ENCODE data around the gene NR2C2.

NR2C2 gene

GRCh38 chr3:14920536-14920935 is 26.8 kb upstream of the NR2C2 start:
- FAIRE-seq (no peak), DNase-seq (ENCODE audit: extremely low spot score, insufficient read length, low read depth) (no peak)

GRCh38 chr3:14921034-14921616 is 26.3 kb upstream of the NR2C2 start:
- peak; percentile 72 for DNase-seq (ENCODE audit: extremely low spot score, insufficient read length, low read depth)
- peak; percentile 84 for FAIRE-seq

GRCh38 chr3:14921811-14922705 is 25.3 kb upstream of the NR2C2 start:
- no peak for DNase-seq (ENCODE audit: extremely low spot score, insufficient read length, low read depth)

GRCh38 chr3:14922863-14923262 is 24.5 kb upstream of the NR2C2 start:
- DNase-seq (ENCODE audit: extremely low spot score, insufficient read length, low read depth) = no peak
- FAIRE-seq = no peak

More at GRCh38 chr3:14921811-14922705, 25.3 kb upstream of the NR2C2 start:
- no peak for FAIRE-seq

- FAIRE-seq (no peak), DNase-seq (ENCODE audit: extremely low spot score, insufficient read length, low read depth) (no peak)
Observed at GRCh38 chr3:14923476-14923875, 23.9 kb upstream of the NR2C2 start.

GRCh38 chr3:14925729-14926591 is 21.4 kb upstream of the NR2C2 start:
- FAIRE-seq = peak; percentile 81
- DNase-seq (ENCODE audit: extremely low spot score, insufficient read length, low read depth) = no peak

- DNase-seq (ENCODE audit: extremely low spot score, insufficient read length, low read depth) = no peak
Observed at GRCh38 chr3:14926592-14926991, 20.8 kb upstream of the NR2C2 start.

GRCh38 chr3:14927308-14927707 is 20.1 kb upstream of the NR2C2 start:
- FAIRE-seq = no peak
- DNase-seq (ENCODE audit: extremely low spot score, insufficient read length, low read depth) = no peak

More at GRCh38 chr3:14926592-14926991, 20.8 kb upstream of the NR2C2 start:
- FAIRE-seq = no peak

GRCh38 chr3:14929310-14930074 is 17.9 kb upstream of the NR2C2 start:
- DNase-seq (ENCODE audit: extremely low spot score, insufficient read length, low read depth) = no peak
- FAIRE-seq = no peak

- DNase-seq (ENCODE audit: extremely low spot score, insufficient read length, low read depth) (no peak), FAIRE-seq (no peak)
Observed at GRCh38 chr3:14933820-14934425, 13.5 kb upstream of the NR2C2 start.

- DNase-seq (ENCODE audit: extremely low spot score, insufficient read length, low read depth) = no peak
- FAIRE-seq = no peak
Observed at GRCh38 chr3:14935592-14936345, 11.6 kb upstream of the NR2C2 start.

GRCh38 chr3:14938954-14939353 is 8.4 kb upstream of the NR2C2 start:
- FAIRE-seq (no peak), DNase-seq (ENCODE audit: extremely low spot score, insufficient read length, low read depth) (no peak)

- FAIRE-seq = no peak
- no peak for DNase-seq (ENCODE audit: extremely low spot score, insufficient read length, low read depth)
Observed at GRCh38 chr3:14941871-14942270, 5.5 kb upstream of the NR2C2 start.

- DNase-seq (ENCODE audit: extremely low spot score, insufficient read length, low read depth) (no peak), FAIRE-seq (peak; percentile 74)
Observed at GRCh38 chr3:14943042-14943441, 4.3 kb upstream of the NR2C2 start.

- FAIRE-seq = no peak
- DNase-seq (ENCODE audit: extremely low spot score, insufficient read length, low read depth) = no peak
Observed at GRCh38 chr3:14946236-14946635, 1.1 kb upstream of the NR2C2 start.

- no peak for FAIRE-seq
- no peak for DNase-seq (ENCODE audit: extremely low spot score, insufficient read length, low read depth)
Observed at GRCh38 chr3:14946739-14947099, 664 bp upstream of the NR2C2 start.

GRCh38 chr3:14947886-14948608 is 664 bp downstream of the NR2C2 start:
- DNase-seq (ENCODE audit: extremely low spot score, insufficient read length, low read depth) = peak; percentile 98
- FAIRE-seq = peak; percentile 89

- DNase-seq (ENCODE audit: extremely low spot score, insufficient read length, low read depth) = no peak
- peak; percentile 5 for FAIRE-seq
Observed at GRCh38 chr3:14948609-14949038, 1.2 kb downstream of the NR2C2 start.

Data from GM18507 (cell line).